ENCODE results near the gene TYW1.
"Not testable (repeated sequence)": the region's sequence is repeated elsewhere in the genome, so short reads cannot be mapped to it uniquely, and the experiment has no call there.

The TYW1 gene

GRCh38 chr7:67259363-67259762 is 262.7 kb downstream of the TYW1 start:
- DNase-seq = not testable (repeated sequence)

GRCh38 chr7:67260166-67260586 is 263.5 kb downstream of the TYW1 start:
- not testable (repeated sequence) for DNase-seq

DNA sequence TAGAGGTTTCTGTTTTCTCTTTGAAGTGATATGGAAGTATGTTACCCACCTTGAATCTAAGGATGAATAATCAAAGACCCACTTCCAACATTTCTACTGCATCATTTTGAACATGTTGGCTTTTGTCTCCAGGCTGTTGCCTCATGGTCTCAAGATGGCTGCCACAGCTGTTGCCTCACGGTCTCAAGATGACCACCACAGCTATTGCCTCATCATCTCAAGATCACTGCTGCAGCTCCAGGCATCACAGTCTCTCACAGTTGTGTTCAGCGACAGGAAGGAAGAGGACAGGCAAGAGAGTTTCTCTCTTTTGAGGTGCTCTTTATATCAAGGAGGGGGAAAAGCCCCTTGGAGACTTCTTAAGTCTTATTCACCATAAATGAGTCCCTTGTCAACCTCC is 267.4 kb downstream of the TYW1 start:
- not testable (repeated sequence) for DNase-seq

DNA sequence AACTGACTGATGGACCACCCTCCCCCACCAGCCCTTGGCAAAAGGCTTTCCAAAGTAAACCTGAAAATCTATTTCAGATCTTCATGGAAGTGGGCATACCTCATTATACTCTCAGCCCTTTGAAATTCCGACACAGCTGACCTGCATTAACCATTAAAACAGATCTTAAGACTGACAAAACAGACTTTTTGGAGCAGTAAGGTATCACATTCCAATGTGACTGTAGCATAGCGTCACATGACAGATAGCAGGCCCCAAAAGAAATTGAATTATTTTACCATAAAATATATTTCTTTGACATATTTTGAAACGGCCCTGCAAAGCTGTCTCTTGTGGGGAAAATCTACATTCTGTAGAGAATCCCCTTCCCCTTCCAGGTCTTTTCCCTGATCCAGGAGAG is 269.4 kb downstream of the TYW1 start:
- DNase-seq = not testable (repeated sequence)

- no peak for DNase-seq
Observed at GRCh38 chr7:67267914-67268313, 271.3 kb downstream of the TYW1 start.

- not testable (repeated sequence) for DNase-seq
Observed at GRCh38 chr7:67269916-67270315, 273.3 kb downstream of the TYW1 start.
